ENCODE measurements around the gene AXIN1. TPM values are rescaled to one million over a fixed set of nuclear protein-coding genes. Genes with fewer than 3 reads are reported as not detected.
"Not testable (repeated sequence)": the region's sequence is repeated elsewhere in the genome, so short reads cannot be mapped to it uniquely, and the experiment has no call there.

AXIN1 gene
- total RNA-seq, 1 experiment from 2014 or later = 49.8 TPM

GRCh38 chr16:259814-260253, 92.7 kb downstream of the AXIN1 start:
- no TSS peak for BruUV-seq (replicated peaks)
- intact Hi-C loops (cut with micrococcal nuclease; ENCODE audit: unreplicated experiment) = no loop called here
- no peak for DNase-seq
- Mint-ChIP-seq H3K27ac (ENCODE audit: unreplicated experiment) (no peak overlapping the region), H3K36me3 (ENCODE audit: insufficient read depth, unreplicated experiment) (peaks cover 57% of the 10 kb centered on the region), H3K4me1 (ENCODE audit: low read depth, unreplicated experiment) (no peaks in the 10 kb centered on the region), H3K4me3 (ENCODE audit: low read depth, unreplicated experiment) (no peak overlapping the region), H3K9me3 (ENCODE audit: low read depth, unreplicated experiment) (no peaks in the 10 kb centered on the region), H3K27me3 (ENCODE audit: unreplicated experiment) (no peaks in the 10 kb centered on the region)
- TF ChIP-seq CTCF (IDR thresholded peaks at IDR 0.05; ENCODE audit: unreplicated experiment) = no peak
- CTCF ChIA-PET = no interaction called here

- no peak for TF ChIP-seq CTCF (IDR thresholded peaks at IDR 0.05; ENCODE audit: unreplicated experiment)
- H3K4me3 Mint-ChIP-seq (ENCODE audit: low read depth, unreplicated experiment) = no peak overlapping the region
- no peak overlapping the region for H3K27ac Mint-ChIP-seq (ENCODE audit: unreplicated experiment)
- no peaks in the 10 kb centered on the region for H3K27me3 Mint-ChIP-seq (ENCODE audit: unreplicated experiment)
- intact Hi-C loops (cut with micrococcal nuclease; ENCODE audit: unreplicated experiment) = no loop called here
- H3K4me1 Mint-ChIP-seq (ENCODE audit: low read depth, unreplicated experiment) = no peaks in the 10 kb centered on the region
- no peak for DNase-seq
- CTCF ChIA-PET = no interaction called here
- H3K36me3 Mint-ChIP-seq (ENCODE audit: insufficient read depth, unreplicated experiment) = peaks cover 60% of the 10 kb centered on the region
- BruUV-seq (replicated peaks) = no TSS peak
- no peaks in the 10 kb centered on the region for H3K9me3 Mint-ChIP-seq (ENCODE audit: low read depth, unreplicated experiment)
These were observed 93.3 kb downstream of the AXIN1 start for GRCh38 chr16:259226-259625.

GRCh38 chr16:258091-258490, 94.4 kb downstream of the AXIN1 start:
- H3K27me3 Mint-ChIP-seq (ENCODE audit: unreplicated experiment); intact Hi-C loops (cut with micrococcal nuclease; ENCODE audit: unreplicated experiment); H3K27ac Mint-ChIP-seq (ENCODE audit: unreplicated experiment); H3K4me1 Mint-ChIP-seq (ENCODE audit: low read depth, unreplicated experiment); DNase-seq; BruUV-seq (replicated peaks); CTCF ChIA-PET; H3K4me3 Mint-ChIP-seq (ENCODE audit: low read depth, unreplicated experiment); H3K9me3 Mint-ChIP-seq (ENCODE audit: low read depth, unreplicated experiment): not testable (repeated sequence)
- peaks cover 57% of the 10 kb centered on the region for H3K36me3 Mint-ChIP-seq (ENCODE audit: insufficient read depth, unreplicated experiment)

GRCh38 chr16:255183-255582, 97.3 kb downstream of the AXIN1 start:
- intact Hi-C loops (cut with micrococcal nuclease; ENCODE audit: unreplicated experiment) = no loop called here
- BruUV-seq (replicated peaks) = no TSS peak
- Mint-ChIP-seq H3K4me3 (ENCODE audit: low read depth, unreplicated experiment) (no peak overlapping the region), H3K27ac (ENCODE audit: unreplicated experiment) (no peak overlapping the region), H3K9me3 (ENCODE audit: low read depth, unreplicated experiment) (no peaks in the 10 kb centered on the region), H3K27me3 (ENCODE audit: unreplicated experiment) (no peaks in the 10 kb centered on the region), H3K36me3 (ENCODE audit: insufficient read depth, unreplicated experiment) (peaks cover 48% of the 10 kb centered on the region), H3K4me1 (ENCODE audit: low read depth, unreplicated experiment) (peaks cover 8% of the 10 kb centered on the region)
- DNase-seq = no peak
- CTCF ChIA-PET = no interaction called here
- TF ChIP-seq CTCF (IDR thresholded peaks at IDR 0.05; ENCODE audit: unreplicated experiment) = no peak

- CTCF ChIA-PET = interaction anchor here (1.1 kb wide), 1 partner anchor 19 kb away, joined by 3 read pairs; the partner anchor contains the start of gene FAM234A
- H3K27ac Mint-ChIP-seq (ENCODE audit: unreplicated experiment) = no peak overlapping the region
- H3K27me3 Mint-ChIP-seq (ENCODE audit: unreplicated experiment) = no peaks in the 10 kb centered on the region
These were observed 98.1 kb downstream of the AXIN1 start for GRCh38 chr16:254461-254860.

More at GRCh38 chr16:254461-254860, 98.1 kb downstream of the AXIN1 start:
- Mint-ChIP-seq H3K36me3 (ENCODE audit: insufficient read depth, unreplicated experiment) (peaks cover 47% of the 10 kb centered on the region), H3K4me1 (ENCODE audit: low read depth, unreplicated experiment) (peaks cover 11% of the 10 kb centered on the region), H3K4me3 (ENCODE audit: low read depth, unreplicated experiment) (no peak overlapping the region), H3K9me3 (ENCODE audit: low read depth, unreplicated experiment) (no peaks in the 10 kb centered on the region)
- TF ChIP-seq CTCF (IDR thresholded peaks at IDR 0.05; ENCODE audit: unreplicated experiment) = no peak
- intact Hi-C loops (cut with micrococcal nuclease; ENCODE audit: unreplicated experiment) = no loop called here
- BruUV-seq (replicated peaks) = no TSS peak
- DNase-seq = no peak

Measured in Calu3 (cell line).